ENCODE measurements around the gene ENG. TPM values are rescaled to one million over a fixed set of nuclear protein-coding genes. Genes with fewer than 3 reads are reported as not detected.
"Not testable (repeated sequence)": the region's sequence is repeated elsewhere in the genome, so short reads cannot be mapped to it uniquely, and the experiment has no call there.

Gene ENG
- total and polyA plus RNA-seq, 2 of the 4 experiments (the other 2 are of a cell fraction): 3.6 to 83.3 TPM

DNA sequence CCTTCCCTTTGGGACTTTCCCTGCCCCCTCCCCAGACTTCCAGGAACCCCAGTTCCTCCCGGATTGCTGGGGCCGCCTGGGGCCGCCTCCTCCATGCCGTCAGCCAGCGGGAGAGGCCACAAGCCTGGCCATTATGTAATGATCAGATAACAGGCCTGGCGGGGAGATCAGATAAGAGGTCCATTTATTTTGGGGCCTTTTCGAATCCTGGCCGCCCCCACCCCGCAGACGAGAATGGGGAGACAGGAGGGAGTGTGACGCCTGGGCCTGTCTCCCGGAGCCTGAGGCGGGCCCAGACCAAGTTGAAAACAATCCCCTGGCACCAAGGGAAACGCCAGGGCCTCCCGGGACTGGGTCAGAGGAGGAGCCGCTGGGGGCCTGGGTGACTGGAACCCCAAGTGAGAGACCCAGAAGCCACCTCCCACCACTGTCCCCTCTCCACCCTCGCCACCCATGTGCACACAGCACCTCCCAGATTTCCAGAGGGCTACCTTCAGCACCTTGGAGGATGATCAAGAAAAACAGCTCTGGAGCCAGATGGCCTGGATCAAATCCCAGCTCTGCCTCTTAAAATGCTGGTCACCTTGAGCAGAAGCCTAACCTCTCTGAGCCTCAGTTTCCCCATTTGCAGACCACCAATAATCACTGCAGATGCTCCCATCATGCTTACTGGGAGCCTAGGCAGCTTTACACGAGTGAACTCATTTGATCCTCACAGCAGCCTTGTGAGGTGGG is 7.8 kb downstream of the ENG start (continued):
- TF ChIP-seq MXI1 (IDR thresholded peaks at IDR 0.05; ENCODE audit: borderline replicate concordance, low read depth, low read length) (no peak), MAFK (IDR thresholded peaks at IDR 0.05; ENCODE audit: low read depth, low read length) (no peak)

DNA sequence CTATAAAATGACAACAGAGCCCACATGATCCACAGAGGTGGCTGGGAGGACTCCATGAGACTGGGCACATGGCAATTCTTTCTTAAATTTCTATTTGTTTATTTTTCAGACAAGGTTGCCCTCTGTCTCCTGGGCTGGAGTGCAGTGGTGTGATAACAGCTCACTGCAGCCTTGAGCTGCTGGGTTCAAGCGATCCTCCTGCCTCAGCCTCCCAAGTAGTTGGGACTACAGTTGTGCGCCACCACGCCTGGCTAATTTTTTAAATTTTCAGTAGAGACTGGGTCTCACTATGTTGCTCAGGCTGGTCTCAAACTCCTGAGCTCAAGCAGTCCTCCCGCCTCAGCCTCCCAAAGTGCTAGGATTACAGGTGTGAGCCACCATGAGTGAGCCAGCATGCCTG is 8.8 kb downstream of the ENG start:
- Histone ChIP-seq H4K91ac (ENCODE audit: insufficient read depth, low read depth, low read length) (peak overlapping the region; percentile 74), H3K4ac (ENCODE audit: low read depth, low read length) (peak overlapping the region; percentile 89), H4K8ac (ENCODE audit: low read depth in 2 of 2, low read length in 2 of 2) (peak overlapping the region; percentile 75 to 87; a peak in 2 of 4 replicates), H2BK20ac (ENCODE audit: low read depth, low read length) (peak overlapping the region; percentile 59; the same call in 1 of the 2 replicates), H3K23ac (ENCODE audit: low read depth, low read length) (peak overlapping the region; percentile 48; the same call in 1 of the 2 replicates), H3K36me3 (ENCODE audit: control insufficient read depth, insufficient read depth, low read length) (peaks cover 32% of the 10 kb centered on the region), H2BK120ac (ENCODE audit: low read depth, low read length) (peak overlapping the region; percentile 80), H3K4me1 (ENCODE audit: control insufficient read depth, insufficient read depth, low read length) (peaks cover 16% of the 10 kb centered on the region), H3K14ac (replicated peaks; ENCODE audit: low read depth, low read length) (peak overlapping the region; percentile 79; the same call in 1 of the 2 replicates), H2BK15ac (ENCODE audit: low read depth, low read length) (peak overlapping the region; percentile 43; the same call in 1 of the 3 replicates), H2BK5ac (ENCODE audit: low read depth, low read length, poor library complexity, severe bottlenecking) (peak overlapping the region; percentile 43), H3K9me1 (ENCODE audit: insufficient read depth, low read length) (peaks cover 13% of the 10 kb centered on the region), H3K79me1 (ENCODE audit: low read depth in 1 of 2, low read length in 2 of 2) (peaks cover 40 to 79% of the 10 kb centered on the region in 2 experiments), H2AK5ac (ENCODE audit: low read depth, low read length) (peak overlapping the region; percentile 65; the same call in 1 of the 2 replicates)
- BruUV-seq (replicated peaks); H4K20me1 ChIP-seq (ENCODE audit: insufficient read depth, low read length); H3K9ac ChIP-seq (ENCODE audit: low read depth, low read length); DNase-seq; H3K4me2 ChIP-seq (ENCODE audit: low read depth, low read length); in situ Hi-C loops (cut with MboI; ENCODE audit: low sequenced_read_pairs); H3K27ac ChIP-seq (ENCODE audit: insufficient read depth, low read length); dilution Hi-C loops (cut with HindIII; ENCODE audit: low sequenced_read_pairs, unreplicated experiment); H3K27me3 ChIP-seq (ENCODE audit: control insufficient read depth, insufficient read depth, low read length); intact Hi-C loops (cut with micrococcal nuclease); POLR2A ChIA-PET (ENCODE audit: unreplicated experiment); H3K4me3 ChIP-seq (ENCODE audit: insufficient read depth, low read depth, low read length); H3K18ac ChIP-seq (ENCODE audit: low read depth, low read length); CTCF ChIA-PET; H4K5ac ChIP-seq (ENCODE audit: low read depth, low read length); H2AK9ac ChIP-seq (replicated peaks; ENCODE audit: low read depth, low read length, poor library complexity); H2AFZ ChIP-seq (replicated peaks; ENCODE audit: low read length, poor library complexity); ATAC-seq (ENCODE audit: low read depth); H3K56ac ChIP-seq (ENCODE audit: extremely low read depth, insufficient read depth, low read length); H3K9me3 ChIP-seq (ENCODE audit: control insufficient read depth, insufficient read depth, low read length): not testable (repeated sequence)
- WGBS, 2 experiments (ENCODE audit: extremely low coverage in 2 of 2, insufficient read length in 1 of 2): 91% methylated on average over 4 of the region's 4 CpGs; no CpG with 5 or more reads in 1 of the 2 experiments
